ENCODE results near the gene KIF16B. TPM values are rescaled to one million over a fixed set of nuclear protein-coding genes. Genes with fewer than 3 reads are reported as not detected.

KIF16B gene
- total RNA-seq, 1 experiment from 2014 or later, result 7.0 TPM

DNA sequence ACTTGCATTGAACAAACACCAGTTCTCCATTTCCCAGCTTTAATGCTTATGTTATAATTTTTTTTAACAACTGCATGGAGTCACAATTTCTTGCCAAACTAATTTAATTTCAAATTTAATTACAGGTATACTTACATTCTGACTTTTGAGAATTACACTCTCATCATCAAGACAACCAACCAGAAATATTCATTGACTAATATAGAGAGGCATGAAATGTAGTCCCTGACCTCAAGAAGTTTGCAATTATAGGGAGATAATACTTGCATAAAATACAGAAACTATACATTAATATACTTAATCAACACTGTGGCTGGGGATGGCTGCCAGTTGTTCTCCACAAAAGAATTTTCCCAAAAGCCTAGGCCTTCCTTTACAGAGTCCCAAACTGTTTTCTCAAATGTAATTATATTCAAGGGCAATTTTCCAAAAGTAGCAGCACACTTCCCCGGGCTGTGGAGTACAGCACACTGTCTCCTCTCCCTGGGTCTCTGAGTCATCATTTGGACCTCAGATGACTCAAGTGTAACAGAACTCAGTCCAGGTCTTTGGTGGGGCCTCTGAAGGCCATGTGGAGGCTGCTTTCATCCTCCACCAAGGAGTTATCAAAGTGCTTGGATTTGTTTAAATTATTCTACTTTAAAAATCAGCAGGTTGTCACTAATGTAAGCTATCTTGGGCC, 114.1 kb downstream of the KIF16B start (continued):
- no peak for TF ChIP-seq CTCF (IDR thresholded peaks at IDR 0.05 in 2 of 3, conservative IDR thresholded peaks at IDR 0.05 in 1 of 3; ENCODE audit: borderline replicate concordance in 1 of 3, insufficient read depth in 1 of 3, low read depth in 2 of 3, low read length in 2 of 3)
- TF ChIP-seq POLR2AphosphoS5 (IDR thresholded peaks at IDR 0.05; ENCODE audit: low read depth, low read length), result no peak

DNA sequence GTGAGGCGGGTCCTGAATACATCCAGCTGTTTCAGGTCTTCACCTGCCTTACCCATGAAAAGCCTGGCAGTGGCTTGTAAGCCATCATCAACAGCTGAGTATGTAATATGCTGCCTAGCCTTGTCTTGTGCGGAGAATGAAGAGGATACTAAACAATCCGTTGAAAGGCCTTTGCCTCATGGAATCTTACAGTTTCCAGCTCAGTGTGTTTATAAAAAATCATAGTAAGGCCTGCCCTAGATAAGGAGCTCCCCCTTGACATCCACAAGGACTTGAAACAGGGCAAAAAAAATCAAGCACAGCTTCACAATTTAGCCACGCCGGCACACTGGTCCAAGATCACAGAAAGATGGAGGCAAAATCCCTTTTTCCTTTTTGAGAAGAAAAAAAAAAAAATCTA, 115.7 kb downstream of the KIF16B start:
- H3K4me2 ChIP-seq (ENCODE audit: low read length), result no peak overlapping the region
- H3K4me3 ChIP-seq (replicated peaks in 1 of 2; ENCODE audit: low read depth in 1 of 2, low read length in 2 of 2), result no peak overlapping the region
- H3K9me2 ChIP-seq (ENCODE audit: insufficient read depth), result no peaks in the 10 kb centered on the region
- no peaks in the 10 kb centered on the region for H3K27me3 ChIP-seq (ENCODE audit: insufficient read depth, low read length)
- ChIA-PET CTCF (interaction anchor here (1.3 kb wide), 1 partner anchor 19 kb away, joined by 3 read pairs; no protein-coding TSS in a partner anchor), RAD21 (ENCODE audit: low non-redundant PET in 1 of 2, low total read pairs in 2 of 2, uncharacterized antibody in 2 of 2, unreplicated experiment in 2 of 2) (no interaction called here), POLR2A (no interaction called here)
- DNase-seq (ENCODE audit: low read depth, low spot score) (no peak), ATAC-seq (no peak)
- no peak overlapping the region for H3K27ac ChIP-seq (ENCODE audit: low read depth, low read length)
- no peak overlapping the region for H2AFZ ChIP-seq (ENCODE audit: low read depth, low read length, poor library complexity, severe bottlenecking)
- intact Hi-C loops (cut with micrococcal nuclease), result no loop called here
- no peaks in the 10 kb centered on the region for H4K20me1 ChIP-seq (ENCODE audit: insufficient read depth)
- no peaks in the 10 kb centered on the region for H3K36me3 ChIP-seq (ENCODE audit: control insufficient read depth in 1 of 2, insufficient read depth in 2 of 2, low read length in 2 of 2)
- BruUV-seq (replicated peaks), result no TSS peak
- H3K9ac ChIP-seq (ENCODE audit: low read length), result no peak overlapping the region
- H3K79me2 ChIP-seq (ENCODE audit: insufficient read depth, low read length), result no peaks in the 10 kb centered on the region
- peaks cover 7 to 10% of the 10 kb centered on the region in 2 experiments for H3K4me1 ChIP-seq (ENCODE audit: control insufficient read depth in 1 of 2, insufficient read depth in 2 of 2, low read length in 2 of 2)
- no peaks in the 10 kb centered on the region for H3K9me3 ChIP-seq (ENCODE audit: control insufficient read depth in 1 of 2, insufficient read depth in 1 of 2, low read depth in 1 of 2, low read length in 2 of 2)
- TF ChIP-seq, protein P1, sequence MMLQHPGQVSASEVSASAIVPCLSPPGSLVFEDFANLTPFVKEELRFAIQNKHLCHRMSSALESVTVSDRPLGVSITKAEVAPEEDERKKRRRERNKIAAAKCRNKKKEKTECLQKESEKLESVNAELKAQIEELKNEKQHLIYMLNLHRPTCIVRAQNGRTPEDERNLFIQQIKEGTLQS (IDR thresholded peaks at IDR 0.05), result no peak
- TF ChIP-seq ZFX (IDR thresholded peaks at IDR 0.05) (no peak), SIN3A (IDR thresholded peaks at IDR 0.05; ENCODE audit: low read depth) (no peak), FOSL1 (IDR thresholded peaks at IDR 0.05; ENCODE audit: low read depth) (no peak), RAD21 (IDR thresholded peaks at IDR 0.05; ENCODE audit: low read depth) (no peak), EZH2phosphoT487 (IDR thresholded peaks at IDR 0.05; ENCODE audit: borderline replicate concordance) (no peak), ELF1 (IDR thresholded peaks at IDR 0.05; ENCODE audit: borderline replicate concordance, low read depth) (no peak), CBX3 (IDR thresholded peaks at IDR 0.05; ENCODE audit: low read depth) (no peak), REST (IDR thresholded peaks at IDR 0.05; ENCODE audit: low read depth) (no peak), POLR2A (IDR thresholded peaks at IDR 0.05; ENCODE audit: borderline replicate concordance, extremely low read depth, insufficient read depth, insufficient read length) (no peak), POLR2AphosphoS5 (IDR thresholded peaks at IDR 0.05; ENCODE audit: low read depth, low read length) (no peak), ZNF274 (IDR thresholded peaks at IDR 0.05; ENCODE audit: low read depth, low read length) (no peak), CTCF (IDR thresholded peaks at IDR 0.05 in 2 of 3, conservative IDR thresholded peaks at IDR 0.05 in 1 of 3; ENCODE audit: borderline replicate concordance in 1 of 3, insufficient read depth in 1 of 3, low read depth in 2 of 3, low read length in 2 of 3) (no peak), EZH2 (IDR thresholded peaks at IDR 0.05) (no peak), EGR1 (IDR thresholded peaks at IDR 0.05; ENCODE audit: low read depth) (no peak), TCF7L2 (IDR thresholded peaks at IDR 0.05; ENCODE audit: borderline replicate concordance, extremely low read depth, insufficient read depth, insufficient read length) (no peak), JUND (IDR thresholded peaks at IDR 0.05) (no peak), SP1 (IDR thresholded peaks at IDR 0.05; ENCODE audit: low read depth) (no peak)
